Mammary epithelial cell (primary cell): ENCODE data around the gene GRAP2.

ENCODE experiments used
- EZH2 ChIP-seq: IDR thresholded peaks from 2 replicates; pipeline ENCODE4 v1.6.1; 2012; ENCODE audit warnings: low read length, inconsistent platforms, borderline replicate concordance
- TF ChIP-seq, protein P1 (sequence below), 2 donors: IDR thresholded peaks in 1 of 2; conservative IDR thresholded peaks in 1 of 2; 2 replicates each; pipeline ENCODE4 v1.5.1; 2011 to 2012; ENCODE audit warnings: inconsistent platforms in 2 of 2, low read length in 2 of 2, mild to moderate bottlenecking in 2 of 2, control low read depth in 1 of 2, low read depth in 1 of 2; ENCODE audit not compliant: insufficient read depth in 1 of 2; ENCODE audit errors: extremely low read depth in 1 of 2

- TF ChIP-seq, protein P1, sequence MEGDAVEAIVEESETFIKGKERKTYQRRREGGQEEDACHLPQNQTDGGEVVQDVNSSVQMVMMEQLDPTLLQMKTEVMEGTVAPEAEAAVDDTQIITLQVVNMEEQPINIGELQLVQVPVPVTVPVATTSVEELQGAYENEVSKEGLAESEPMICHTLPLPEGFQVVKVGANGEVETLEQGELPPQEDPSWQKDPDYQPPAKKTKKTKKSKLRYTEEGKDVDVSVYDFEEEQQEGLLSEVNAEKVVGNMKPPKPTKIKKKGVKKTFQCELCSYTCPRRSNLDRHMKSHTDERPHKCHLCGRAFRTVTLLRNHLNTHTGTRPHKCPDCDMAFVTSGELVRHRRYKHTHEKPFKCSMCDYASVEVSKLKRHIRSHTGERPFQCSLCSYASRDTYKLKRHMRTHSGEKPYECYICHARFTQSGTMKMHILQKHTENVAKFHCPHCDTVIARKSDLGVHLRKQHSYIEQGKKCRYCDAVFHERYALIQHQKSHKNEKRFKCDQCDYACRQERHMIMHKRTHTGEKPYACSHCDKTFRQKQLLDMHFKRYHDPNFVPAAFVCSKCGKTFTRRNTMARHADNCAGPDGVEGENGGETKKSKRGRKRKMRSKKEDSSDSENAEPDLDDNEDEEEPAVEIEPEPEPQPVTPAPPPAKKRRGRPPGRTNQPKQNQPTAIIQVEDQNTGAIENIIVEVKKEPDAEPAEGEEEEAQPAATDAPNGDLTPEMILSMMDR (conservative IDR thresholded peaks at IDR 0.05 in 1 of 2, IDR thresholded peaks at IDR 0.05 in 1 of 2; ENCODE audit: extremely low read depth in 1 of 2, insufficient read depth in 1 of 2, low read depth in 1 of 2, low read length in 2 of 2) = no peak
- TF ChIP-seq EZH2 = no peak
These were observed 87.7 kb downstream of the GRAP2 start for GRCh38 chr22:39988386-39989114.
